HG03280 (cell line): Measurements from ENCODE around the gene ERBB3.
"Not testable (repeated sequence)": the region's sequence is repeated elsewhere in the genome, so short reads cannot be mapped to it uniquely, and the experiment has no call there.

Experiments
- ATAC-seq: cut with Tn5 transposase; IDR thresholded peaks from one replicate; pipeline ENCODE4 v1.9.1; 2021; ENCODE audit warnings: mild to moderate bottlenecking, moderate library complexity; ENCODE audit not compliant: unreplicated experiment

ERBB3 gene

DNA sequence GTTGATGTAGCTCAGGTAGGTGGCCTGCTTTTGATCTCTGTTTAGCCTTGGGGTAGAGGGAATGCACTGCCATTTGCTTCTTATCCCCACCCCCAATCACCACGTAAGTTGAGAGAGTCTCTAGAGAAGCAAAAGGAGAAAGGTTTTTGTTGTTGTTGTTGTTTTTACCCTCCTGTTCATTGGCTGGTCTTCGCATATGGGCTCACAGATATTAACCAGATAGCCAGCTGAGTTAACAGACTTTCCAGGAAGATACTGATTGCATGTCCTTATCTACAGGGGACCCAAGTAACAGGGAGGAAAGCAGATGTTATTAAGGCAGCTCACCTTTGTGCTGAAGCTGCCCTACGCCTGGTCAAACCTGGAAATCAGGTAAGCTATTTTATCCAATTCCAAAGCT lies 27.3 kb downstream of the ERBB3 start:
- ATAC-seq = no peak

DNA sequence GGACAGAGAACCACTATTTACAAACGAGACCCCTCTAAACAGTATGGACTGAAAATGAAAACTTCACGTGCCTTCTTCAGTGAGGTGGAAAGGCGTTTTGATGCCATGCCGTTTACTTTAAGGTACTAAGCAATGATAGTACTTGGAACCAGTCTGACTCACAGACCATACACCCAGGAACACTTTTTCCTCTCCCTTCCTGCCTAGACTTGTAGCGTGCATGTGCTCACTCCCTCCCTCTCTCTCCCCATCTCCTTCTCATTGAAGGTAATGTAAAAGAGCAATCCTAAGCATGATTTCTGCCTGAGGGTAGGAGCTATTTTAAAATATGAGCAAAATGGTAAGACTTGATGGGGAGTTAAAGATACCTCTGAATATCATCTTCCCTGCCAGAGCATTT lies 30.6 kb downstream of the ERBB3 start:
- ATAC-seq = no peak

DNA sequence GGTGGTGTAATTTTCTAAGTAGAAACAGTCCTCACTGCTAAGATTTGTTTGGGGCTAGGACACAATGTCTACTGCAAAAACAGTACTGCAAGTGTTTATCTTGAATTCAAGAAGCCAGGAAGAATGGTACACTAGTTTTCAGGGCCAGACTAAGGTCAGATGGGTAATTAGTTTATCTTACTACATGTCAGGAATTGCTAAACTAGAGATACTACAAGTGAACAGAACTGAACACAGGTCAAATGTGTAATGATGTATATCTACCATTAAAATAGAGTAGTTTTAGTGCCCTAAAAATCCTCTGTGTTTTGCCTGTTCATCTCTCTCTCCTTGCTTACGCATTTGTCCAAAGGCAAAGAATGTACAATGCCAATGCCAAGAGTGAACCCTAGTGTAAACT lies 34.1 kb downstream of the ERBB3 start:
- ATAC-seq = no peak

DNA sequence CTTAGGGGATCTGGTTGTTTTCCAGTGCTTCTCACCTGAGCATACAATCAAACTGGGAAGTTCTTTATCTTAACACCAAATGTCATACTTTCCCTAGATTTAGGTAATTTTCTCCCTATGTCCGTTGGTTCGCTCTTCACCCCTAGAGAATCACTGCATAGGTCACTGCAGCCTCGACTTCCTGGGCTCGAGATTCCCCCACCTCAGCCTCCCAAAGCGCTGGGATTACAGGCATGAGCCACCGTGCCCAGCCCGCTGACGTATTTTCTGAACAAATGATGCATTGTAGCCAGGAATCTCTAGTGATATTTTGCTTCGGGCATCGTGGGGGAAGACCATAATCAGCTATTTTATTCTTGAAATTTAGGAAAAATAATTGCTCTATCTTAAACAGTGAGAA lies 35.4 kb downstream of the ERBB3 start:
- no peak for ATAC-seq

DNA sequence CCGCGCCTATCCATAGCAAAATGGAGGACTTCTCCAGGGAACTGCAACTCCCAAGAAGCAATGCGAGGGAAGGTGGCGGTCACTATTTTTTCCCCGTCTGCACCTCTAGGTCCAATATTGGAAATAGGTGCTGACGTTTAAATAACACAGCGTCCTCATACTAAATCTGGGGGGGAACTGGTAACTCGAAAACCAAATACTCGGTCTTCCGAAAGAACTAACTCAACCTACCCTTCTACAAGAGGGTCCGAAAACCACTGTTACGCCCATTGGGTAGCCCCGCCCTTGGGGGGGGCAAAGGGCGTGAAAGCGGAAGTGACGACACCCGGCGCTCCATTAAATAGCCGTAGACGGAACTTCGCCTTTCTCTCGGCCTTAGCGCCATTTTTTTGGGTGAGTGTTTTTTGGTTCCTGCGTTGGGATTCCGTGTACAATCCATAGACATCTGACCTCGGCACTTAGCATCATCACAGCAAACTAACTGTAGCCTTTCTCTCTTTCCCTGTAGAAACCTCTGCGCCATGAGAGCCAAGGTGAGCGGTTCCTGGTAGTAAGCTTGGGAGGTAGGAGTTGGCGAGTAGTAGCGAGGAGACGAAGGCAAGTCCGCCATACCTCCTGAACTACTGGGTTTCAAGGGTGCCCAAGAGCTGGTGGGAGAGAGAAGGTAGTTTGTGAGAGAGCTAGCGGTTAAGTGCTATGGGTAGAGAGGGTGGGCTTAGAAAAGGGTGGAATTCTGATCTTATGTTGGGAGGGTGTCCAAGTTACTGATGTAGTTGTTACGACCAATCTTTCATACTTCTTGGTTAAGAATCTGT lies 36.5 kb downstream of the ERBB3 start, which contains the start of gene RPL41:
TSS of gene RPL41 (plus strand) at position 367 of the 815 bp plus-strand sequence.
- peak; percentile 43 for ATAC-seq

DNA sequence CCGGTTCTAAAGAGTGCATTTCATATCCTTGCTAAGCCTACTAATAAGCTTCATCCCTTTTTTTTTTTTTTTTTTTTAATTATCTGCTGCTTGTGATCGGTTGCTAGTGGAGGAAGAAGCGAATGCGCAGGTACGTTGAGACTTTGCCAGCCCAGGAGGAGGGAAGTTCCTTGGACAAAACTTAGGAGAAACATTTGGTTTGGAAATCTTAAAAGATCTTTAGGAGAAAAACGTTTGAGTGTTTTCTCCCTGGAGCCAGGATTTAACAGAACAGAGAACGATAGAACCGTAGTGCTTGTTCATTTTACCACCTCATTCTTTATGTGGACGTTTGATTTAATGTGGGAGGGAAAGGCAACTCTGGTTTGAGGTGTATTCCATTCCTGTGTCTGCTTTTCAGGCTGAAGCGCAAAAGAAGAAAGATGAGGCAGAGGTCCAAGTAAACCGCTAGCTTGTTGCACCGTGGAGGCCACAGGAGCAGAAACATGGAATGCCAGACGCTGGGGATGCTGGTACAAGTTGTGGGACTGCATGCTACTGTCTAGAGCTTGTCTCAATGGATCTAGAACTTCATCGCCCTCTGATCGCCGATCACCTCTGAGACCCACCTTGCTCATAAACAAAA lies 37.2 kb downstream of the ERBB3 start:
- ATAC-seq = not testable (repeated sequence)

DNA sequence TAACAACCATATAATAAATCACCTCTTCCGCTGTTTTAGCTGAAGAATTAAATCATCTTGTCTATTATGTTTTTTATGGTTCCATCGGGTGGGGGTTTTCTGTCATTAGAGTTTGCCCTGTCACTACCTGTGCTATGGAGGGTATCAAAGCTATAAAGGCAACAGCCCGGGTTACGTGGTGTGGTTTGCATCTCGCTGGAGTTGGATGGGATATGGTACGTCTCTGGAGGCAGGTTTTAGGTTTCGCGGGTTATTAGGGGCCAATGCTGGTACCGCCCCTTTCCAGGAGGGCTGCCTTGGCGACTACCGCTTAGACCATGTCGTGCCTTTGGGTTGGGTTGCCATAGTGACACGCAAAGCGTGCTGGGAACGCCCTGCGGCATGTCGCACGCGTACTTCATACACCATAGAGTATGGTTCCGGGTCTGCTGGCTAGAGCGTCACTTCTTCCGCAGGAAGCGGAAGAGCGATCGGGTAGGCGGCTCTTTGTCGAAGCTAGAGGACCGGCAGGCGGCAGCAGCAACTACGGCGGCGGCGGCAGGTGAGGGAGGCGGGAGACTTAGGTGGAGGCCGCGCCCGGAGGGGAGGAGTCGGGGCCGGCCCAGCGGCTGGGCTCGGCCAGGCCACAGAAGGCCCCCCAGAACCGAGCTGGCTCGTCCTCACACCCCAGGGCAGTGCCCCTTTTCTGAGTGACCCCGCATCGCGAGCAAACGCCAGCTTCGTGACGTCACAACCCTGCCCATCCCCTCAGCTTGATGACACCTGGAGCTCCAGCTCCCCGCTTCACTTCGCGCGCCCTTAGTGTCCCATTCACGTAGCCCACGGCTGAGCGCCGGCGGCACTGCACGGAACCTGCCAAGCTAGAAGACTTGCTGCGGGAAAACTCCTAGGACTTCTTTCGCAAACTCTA lies 38.1 kb downstream of the ERBB3 start, which contains the start of gene ZC3H10:
TSS of gene ZC3H10 (plus strand) at position 489 of the 910 bp plus-strand sequence. CDS start 2,297 bp downstream, outside the sequence.
- peak; percentile 85 for ATAC-seq

DNA sequence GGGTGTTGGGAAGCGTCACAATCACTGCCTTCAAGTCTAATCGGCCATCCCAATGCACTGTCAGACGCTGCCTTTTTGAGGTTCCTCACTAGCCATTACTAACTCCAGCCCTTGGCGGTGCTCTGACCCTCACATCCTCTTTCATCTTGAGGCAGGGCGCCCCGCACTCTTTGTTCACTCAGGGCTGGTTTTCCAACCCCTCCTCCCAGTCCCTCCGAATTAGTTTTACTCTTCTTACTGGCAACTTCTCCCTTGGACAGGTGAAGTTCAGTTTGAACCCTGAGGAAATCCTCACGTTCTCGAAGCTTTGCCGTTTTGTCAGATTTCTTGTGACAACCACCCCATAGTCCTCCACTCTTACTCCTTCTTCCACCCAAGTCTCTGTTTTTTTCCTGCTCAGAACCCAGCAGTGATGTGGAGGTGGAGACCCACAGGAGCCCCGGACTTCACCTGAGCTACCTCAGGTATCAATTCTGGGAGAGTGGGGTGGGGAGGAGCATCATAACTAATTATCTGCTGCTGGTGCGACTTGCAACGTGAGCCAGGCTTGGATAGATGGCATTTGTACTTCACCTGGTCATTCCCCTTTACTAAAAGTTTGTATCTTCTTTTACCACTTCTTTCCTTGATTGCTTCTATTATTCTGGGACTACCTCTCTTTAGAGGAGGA lies 38.9 kb downstream of the ERBB3 start:
- peak; percentile 6 for ATAC-seq

DNA sequence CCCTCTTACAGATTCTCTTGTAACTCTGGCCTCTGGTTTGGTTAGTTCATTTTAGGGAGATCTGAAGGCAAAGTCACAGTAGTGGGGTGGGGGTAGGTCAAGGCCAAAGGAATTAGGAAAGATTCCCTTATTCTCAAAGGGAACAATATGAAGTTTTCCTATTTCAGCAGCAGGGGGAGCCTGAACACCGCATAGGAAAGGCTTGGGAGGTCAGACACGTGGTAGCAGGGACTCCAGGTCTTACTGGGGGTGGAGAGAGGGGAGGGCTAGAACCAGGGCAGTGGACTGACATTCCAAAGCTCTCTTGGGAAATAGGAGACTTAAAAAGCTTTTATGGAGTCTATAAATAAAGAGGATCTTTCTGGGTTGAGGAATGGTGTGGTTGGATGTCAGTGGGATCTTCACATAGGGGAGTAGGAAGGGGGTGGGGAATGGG lies 39.4 kb downstream of the ERBB3 start:
- ATAC-seq = no peak

DNA sequence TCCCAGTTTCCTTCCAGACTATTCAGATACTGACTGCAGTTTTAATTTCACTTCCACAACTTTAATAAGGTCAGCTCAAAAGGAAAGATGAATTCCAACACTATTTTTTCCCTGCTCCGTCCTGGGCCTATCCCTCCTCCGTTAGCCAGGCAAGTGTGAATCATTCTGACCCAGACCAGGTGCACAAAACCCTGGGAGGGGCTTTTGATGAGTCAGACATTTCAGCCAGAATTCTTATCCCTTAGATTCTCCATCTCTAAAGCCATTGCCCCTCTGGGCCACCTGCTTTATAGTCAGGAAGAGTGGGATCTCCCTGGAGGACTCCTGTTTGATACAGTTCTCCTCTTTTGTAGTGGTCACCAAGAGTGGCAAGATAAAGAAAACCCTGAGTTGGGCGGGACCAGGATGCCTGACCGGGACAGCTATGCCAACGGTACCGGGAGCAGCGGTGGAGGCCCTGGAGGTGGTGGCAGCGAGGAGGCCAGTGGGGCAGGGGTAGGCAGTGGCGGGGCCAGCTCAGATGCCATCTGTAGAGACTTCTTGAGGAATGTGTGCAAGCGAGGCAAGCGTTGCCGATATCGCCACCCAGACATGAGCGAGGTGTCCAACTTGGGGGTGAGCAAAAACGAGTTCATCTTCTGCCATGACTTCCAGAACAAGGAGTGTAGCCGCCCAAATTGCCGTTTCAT lies 40.3 kb downstream of the ERBB3 start:
- ATAC-seq = no peak

DNA sequence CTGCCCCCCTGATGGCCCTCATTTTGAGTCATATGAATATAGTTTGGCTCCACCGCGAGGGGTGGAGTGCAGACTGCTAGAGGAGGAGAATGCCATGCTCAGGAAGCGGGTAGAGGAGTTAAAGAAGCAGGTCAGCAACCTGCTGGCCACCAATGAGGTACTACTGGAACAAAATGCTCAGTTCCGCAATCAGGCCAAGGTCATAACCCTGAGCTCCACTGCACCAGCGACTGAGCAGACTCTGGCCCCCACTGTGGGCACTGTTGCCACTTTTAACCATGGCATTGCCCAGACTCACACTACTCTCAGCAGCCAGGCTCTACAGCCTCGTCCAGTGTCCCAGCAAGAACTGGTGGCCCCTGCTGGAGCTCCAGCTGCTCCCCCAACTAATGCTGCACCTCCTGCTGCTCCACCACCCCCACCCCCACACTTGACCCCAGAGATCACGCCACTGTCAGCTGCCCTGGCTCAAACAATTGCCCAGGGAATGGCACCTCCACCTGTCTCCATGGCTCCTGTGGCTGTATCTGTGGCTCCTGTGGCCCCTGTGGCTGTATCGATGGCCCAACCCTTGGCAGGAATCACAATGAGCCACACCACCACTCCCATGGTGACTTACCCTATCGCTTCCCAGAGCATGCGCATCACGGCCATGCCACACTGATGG lies 41.4 kb downstream of the ERBB3 start:
- ATAC-seq = no peak

DNA sequence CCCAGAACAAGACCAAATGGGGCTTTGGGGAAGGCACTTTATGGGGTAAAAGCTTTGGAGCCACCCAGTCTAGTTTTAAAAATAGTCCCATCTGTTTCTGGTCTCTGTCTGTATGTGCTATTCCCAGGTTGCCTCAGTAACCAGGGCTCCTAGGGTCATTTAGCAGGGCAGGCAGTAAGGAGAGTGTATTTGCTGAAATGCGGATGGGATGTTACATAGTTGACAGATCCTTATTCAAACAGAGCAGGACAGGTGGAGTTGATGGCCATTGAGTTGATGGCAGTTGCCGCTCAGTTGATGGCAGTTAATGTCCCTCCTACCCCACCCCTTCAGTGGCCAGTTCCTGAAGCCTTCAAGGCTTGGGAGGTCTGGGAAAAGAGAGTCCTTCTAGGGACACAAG lies 42.7 kb downstream of the ERBB3 start:
- ATAC-seq = no peak

DNA sequence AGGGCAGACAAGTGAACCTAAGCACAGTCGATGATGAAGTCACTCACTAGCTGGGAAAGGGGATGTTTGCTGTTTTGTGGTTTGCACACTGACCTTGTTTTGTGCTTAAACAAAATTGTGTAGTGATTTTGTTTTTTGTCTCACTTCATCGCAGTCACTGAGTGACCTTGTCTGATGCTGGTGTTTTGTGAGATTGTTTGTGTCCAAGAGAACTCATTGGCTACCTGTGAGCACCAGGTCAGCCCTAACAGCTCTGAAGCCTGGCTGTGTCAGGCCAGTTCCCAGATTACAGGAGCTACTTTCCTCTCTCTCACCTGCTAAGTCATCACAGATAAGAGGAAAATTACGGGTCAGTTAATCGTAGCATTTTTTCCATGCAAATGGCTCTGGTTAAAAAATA lies 44.2 kb downstream of the ERBB3 start:
- no peak for ATAC-seq

DNA sequence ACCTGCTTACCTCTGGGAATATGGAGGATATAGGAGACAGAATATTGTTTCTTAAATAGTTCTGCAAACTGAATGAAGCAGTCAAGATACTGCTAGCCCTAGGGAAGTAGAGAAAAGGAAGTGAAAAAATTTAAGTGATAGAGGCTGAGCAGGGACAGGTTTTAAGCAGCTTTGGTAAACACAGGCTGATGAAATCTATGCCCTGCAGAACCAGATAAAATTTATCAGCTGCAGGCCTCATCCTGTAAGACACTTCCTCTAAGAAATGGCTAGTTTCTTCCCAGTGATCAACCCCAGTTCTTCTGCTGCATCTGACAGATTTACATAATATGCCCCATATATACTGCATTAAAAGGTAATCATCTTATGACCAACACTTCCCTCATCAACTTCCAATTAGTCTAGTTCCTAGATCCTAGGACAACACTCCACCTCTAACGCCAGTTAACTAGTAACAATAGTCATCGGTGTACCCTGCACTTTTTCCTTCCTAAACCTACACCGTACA lies 46.8 kb downstream of the ERBB3 start:
- ATAC-seq = no peak

DNA sequence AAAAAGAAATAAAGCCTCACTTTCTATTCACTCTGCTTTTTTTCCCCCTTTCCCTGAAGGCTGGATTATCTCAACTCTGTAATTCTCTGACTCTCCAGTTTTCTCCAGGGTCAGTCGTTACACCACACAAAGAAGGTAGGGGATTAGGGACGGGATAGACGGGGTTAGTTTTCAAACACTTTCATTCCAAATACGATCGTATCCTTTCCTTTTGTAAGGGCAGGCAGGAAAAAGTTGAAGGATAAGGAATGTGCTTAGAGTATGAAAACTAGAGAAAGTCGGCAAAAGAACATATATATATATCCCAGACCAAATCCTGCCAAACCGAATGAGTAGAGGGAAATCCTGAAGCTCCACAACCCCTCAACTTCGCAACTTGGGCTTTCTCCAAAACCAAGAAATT lies 47.5 kb downstream of the ERBB3 start:
- ATAC-seq = no peak

DNA sequence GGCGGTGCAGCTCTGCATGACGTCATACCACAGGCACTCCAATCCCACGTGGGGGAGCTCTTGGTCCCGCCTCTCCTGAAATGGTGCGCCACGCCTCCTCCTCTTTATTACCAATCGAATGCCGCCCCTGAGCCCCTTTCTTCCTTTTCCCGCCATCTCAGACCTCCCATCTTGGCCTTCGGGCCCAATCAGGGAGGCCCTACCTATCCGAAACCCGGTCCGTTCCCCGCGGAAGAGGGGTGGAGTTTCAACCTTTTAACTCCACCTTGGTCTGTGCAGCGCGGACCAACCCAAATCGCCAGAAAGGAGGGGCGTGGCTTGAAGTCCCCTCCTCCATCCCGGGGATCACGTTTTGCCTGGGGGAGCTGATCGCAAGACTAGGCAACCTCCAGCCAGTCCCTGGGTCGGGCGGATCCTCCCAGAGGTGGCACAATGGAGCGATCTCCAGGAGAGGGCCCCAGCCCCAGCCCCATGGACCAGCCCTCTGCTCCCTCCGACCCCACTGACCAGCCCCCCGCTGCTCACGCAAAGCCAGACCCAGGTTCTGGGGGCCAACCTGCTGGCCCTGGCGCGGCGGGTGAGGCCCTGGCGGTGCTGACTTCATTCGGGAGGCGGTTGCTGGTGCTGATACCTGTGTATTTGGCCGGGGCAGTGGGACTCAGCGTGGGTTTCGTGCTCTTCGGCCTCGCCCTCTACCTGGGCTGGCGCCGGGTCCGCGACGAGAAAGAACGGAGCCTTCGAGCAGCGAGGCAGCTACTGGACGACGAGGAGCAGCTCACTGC lies 48.1 kb downstream of the ERBB3 start, which contains the start of gene ESYT1:
TSS of gene ESYT1 (plus strand) at position 380 of the 782 bp plus-strand sequence. CDS start at position 433, 53 bp downstream.
- ATAC-seq = peak; percentile 90

DNA sequence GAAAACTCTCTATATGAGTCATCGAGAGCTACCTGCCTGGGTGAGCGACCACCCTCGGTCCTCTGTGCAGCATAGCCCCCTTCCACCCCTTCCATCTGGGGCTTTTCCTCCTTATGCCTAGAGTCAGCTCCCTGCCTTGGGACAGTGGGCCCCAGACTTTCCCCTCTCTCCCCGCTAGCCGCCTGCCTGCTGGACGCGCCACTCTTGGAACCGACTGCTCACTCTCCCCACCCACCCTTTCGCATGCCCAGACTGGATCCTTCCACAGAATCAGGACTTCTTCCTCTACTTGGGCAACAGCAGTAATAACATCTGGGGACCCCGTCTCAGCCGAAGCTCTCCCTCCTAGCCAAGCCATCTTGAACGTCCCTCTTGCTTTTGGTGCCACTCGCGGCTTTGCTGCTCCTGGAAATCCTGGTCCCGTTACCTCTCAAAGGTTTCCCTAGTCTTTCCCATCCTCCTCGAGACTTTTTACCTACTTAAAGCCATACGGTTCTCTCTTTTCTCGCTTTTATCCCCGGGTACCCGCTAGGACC lies 48.8 kb downstream of the ERBB3 start:
- no peak for ATAC-seq
